Breast epithelium (tissue), 3 donors: Measurements from ENCODE around the gene PRLR.
A peak's percentile ranks its signal among the peaks of the same experiment; 100 is the strongest.

ENCODE experiments used
- CTCF ChIP-seq, 3 donors: fragments of 450-650 bp; IDR thresholded peaks; one replicate each; pipeline ENCODE4 v1.5.1; 2016 to 2017; ENCODE audit warnings: antibody characterized with exemption in 3 of 3, mild to moderate bottlenecking in 3 of 3, moderate library complexity in 3 of 3
- POLR2AphosphoS5 ChIP-seq, 3 donors: sonication (generic); formaldehyde crosslinking; IDR thresholded peaks; one replicate each; pipeline ENCODE4 v1.6.1; 2017; ENCODE audit warnings: antibody characterized with exemption in 3 of 3

DNA sequence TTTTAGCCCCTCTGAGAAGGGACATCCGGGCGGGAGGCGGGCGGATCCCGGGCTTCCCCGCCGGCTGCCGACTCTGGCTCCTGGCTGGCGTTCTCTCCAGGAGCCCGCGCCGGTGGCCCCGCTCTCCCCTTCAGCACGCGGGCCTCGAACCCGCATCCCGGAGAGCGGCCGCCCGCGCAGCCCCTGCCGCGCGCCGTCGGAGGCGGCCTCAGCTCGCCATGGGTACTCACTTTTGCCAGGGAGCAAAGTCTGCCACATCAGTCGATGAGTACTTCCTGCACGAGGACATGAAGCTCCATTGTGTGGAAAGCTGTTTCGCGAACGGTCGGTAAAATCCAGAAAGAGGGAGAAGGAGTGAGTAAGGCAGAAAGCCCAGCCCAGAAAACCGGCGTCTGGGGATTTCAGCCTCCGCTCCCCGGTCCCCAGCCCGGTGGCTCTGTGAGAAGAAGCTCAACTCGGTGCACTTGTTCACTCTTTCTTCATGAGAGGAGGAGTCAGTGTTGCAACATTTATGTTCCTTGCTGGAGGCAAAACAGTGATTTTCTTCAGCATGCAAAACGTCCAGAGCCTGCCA, at the start of gene PRLR:
- TF ChIP-seq CTCF (IDR thresholded peaks at IDR 0.05) (no peak), POLR2AphosphoS5 (IDR thresholded peaks at IDR 0.05) (peak in 2 of 3 donors; percentile 33 to 63)
